Measurements from ENCODE around the gene ZNF497. TPM values are rescaled to one million over a fixed set of nuclear protein-coding genes. Genes with fewer than 3 reads are reported as not detected.

The ZNF497 gene
- total and polyA plus RNA-seq, 4 donors = 0.32 to 0.87 (median 0.79) TPM; not detected in 1

GRCh38 chr19:58361900-58362271, 665 bp downstream of the ZNF497 start:
- no peaks in the 10 kb centered on the region for H3K27me3 ChIP-seq (ENCODE audit: control insufficient read depth in 1 of 2, insufficient read depth in 2 of 2, low read length in 1 of 2)
- H3K4me3 ChIP-seq (ENCODE audit: low read length in 2 of 2) = peak overlapping the region; percentile 42 to 67
- DNase-seq = peak; percentile 75 to 85
- WGBS, 2 donors = 2 to 3% methylated on average over 28 of the region's 28 CpGs
- H3K9me3 ChIP-seq (ENCODE audit: control insufficient read depth, low read length) = no peaks in the 10 kb centered on the region
- peak overlapping the region in 1 of 2 donors; percentile 84 for H3K27ac ChIP-seq (ENCODE audit: low read depth in 1 of 2, low read length in 2 of 2)
- no peaks in the 10 kb centered on the region for H3K4me1 ChIP-seq (ENCODE audit: control insufficient read depth in 1 of 2, insufficient read depth in 2 of 2, low read length in 2 of 2)
- H3K36me3 ChIP-seq (ENCODE audit: control insufficient read depth in 1 of 2, insufficient read depth in 2 of 2, low read length in 1 of 2) = no peaks in the 10 kb centered on the region
- intact Hi-C loops (cut with DNase I) = loop anchor here (5.0 kb wide), 1 partner anchor 35 kb away; the partner anchor contains the start of gene ZSCAN22 (in 2 of the 2)
- peak; percentile 20 for ATAC-seq (ENCODE audit: low FRiP score)

GRCh38 chr19:58357481-58358145, 4.9 kb downstream of the ZNF497 start:
- Histone ChIP-seq H3K4me1 (ENCODE audit: control insufficient read depth in 1 of 2, insufficient read depth in 2 of 2, low read length in 2 of 2) (no peaks in the 10 kb centered on the region), H3K4me3 (ENCODE audit: low read length in 2 of 2) (no peak overlapping the region), H3K27me3 (ENCODE audit: control insufficient read depth in 1 of 2, insufficient read depth in 2 of 2, low read length in 1 of 2) (no peaks in the 10 kb centered on the region), H3K27ac (ENCODE audit: low read depth in 1 of 2, low read length in 2 of 2) (no peak overlapping the region), H3K36me3 (ENCODE audit: control insufficient read depth in 1 of 2, insufficient read depth in 2 of 2, low read length in 1 of 2) (no peaks in the 10 kb centered on the region), H3K9me3 (ENCODE audit: control insufficient read depth, low read length) (no peaks in the 10 kb centered on the region)
- 68 to 75% methylated on average over 19 of the region's 19 CpGs for WGBS, 2 donors
- intact Hi-C loops (cut with DNase I) = no loop called here
- ATAC-seq (ENCODE audit: low FRiP score) (no peak), DNase-seq (peak in 1 of 2 donors; percentile 15)

- no peaks in the 10 kb centered on the region for H3K9me3 ChIP-seq (ENCODE audit: control insufficient read depth, low read length)
- H3K27ac ChIP-seq (ENCODE audit: low read depth in 1 of 2, low read length in 2 of 2) = no peak overlapping the region
- WGBS, 2 donors = 16 to 27% methylated on average over 72 to 75 of the region's 75 CpGs
- no peak overlapping the region for H3K4me3 ChIP-seq (ENCODE audit: low read length in 2 of 2)
- DNase-seq (no peak), ATAC-seq (ENCODE audit: low FRiP score) (no peak)
- intact Hi-C loops (cut with DNase I) = no loop called here
- no peaks in the 10 kb centered on the region for H3K36me3 ChIP-seq (ENCODE audit: control insufficient read depth in 1 of 2, insufficient read depth in 2 of 2, low read length in 1 of 2)
- H3K4me1 ChIP-seq (ENCODE audit: control insufficient read depth in 1 of 2, insufficient read depth in 2 of 2, low read length in 2 of 2) = no peaks in the 10 kb centered on the region
- no peaks in the 10 kb centered on the region for H3K27me3 ChIP-seq (ENCODE audit: control insufficient read depth in 1 of 2, insufficient read depth in 2 of 2, low read length in 1 of 2)
Observed at GRCh38 chr19:58356766-58357480, 5.6 kb downstream of the ZNF497 start.

- intact Hi-C loops (cut with DNase I) = no loop called here
- Histone ChIP-seq H3K9me3 (ENCODE audit: control insufficient read depth, low read length) (no peaks in the 10 kb centered on the region), H3K4me1 (ENCODE audit: control insufficient read depth in 1 of 2, insufficient read depth in 2 of 2, low read length in 2 of 2) (no peaks in the 10 kb centered on the region), H3K36me3 (ENCODE audit: control insufficient read depth in 1 of 2, insufficient read depth in 2 of 2, low read length in 1 of 2) (no peaks in the 10 kb centered on the region), H3K4me3 (ENCODE audit: low read length in 2 of 2) (no peak overlapping the region), H3K27me3 (ENCODE audit: control insufficient read depth in 1 of 2, insufficient read depth in 2 of 2, low read length in 1 of 2) (no peaks in the 10 kb centered on the region), H3K27ac (ENCODE audit: low read depth in 1 of 2, low read length in 2 of 2) (no peak overlapping the region)
- ATAC-seq (ENCODE audit: low FRiP score) (peak; percentile 33), DNase-seq (no peak)
- WGBS, 2 donors = 8 to 16% methylated on average over 91 to 94 of the region's 94 CpGs
Observed at GRCh38 chr19:58355908-58356765, 6.4 kb downstream of the ZNF497 start.

GRCh38 chr19:58355215-58355796, 7.2 kb downstream of the ZNF497 start:
- no peak for DNase-seq

GRCh38 chr19:58354478-58355030, 8.0 kb downstream of the ZNF497 start:
- H3K27me3 ChIP-seq (ENCODE audit: control insufficient read depth in 1 of 2, insufficient read depth in 2 of 2, low read length in 1 of 2) = no peaks in the 10 kb centered on the region
- H3K9me3 ChIP-seq (ENCODE audit: control insufficient read depth, low read length) = no peaks in the 10 kb centered on the region
- H3K4me3 ChIP-seq (ENCODE audit: low read length in 2 of 2) = no peak overlapping the region
- no peaks in the 10 kb centered on the region for H3K36me3 ChIP-seq (ENCODE audit: control insufficient read depth in 1 of 2, insufficient read depth in 2 of 2, low read length in 1 of 2)
- no peaks in the 10 kb centered on the region for H3K4me1 ChIP-seq (ENCODE audit: control insufficient read depth in 1 of 2, insufficient read depth in 2 of 2, low read length in 2 of 2)
- DNase-seq (peak; percentile 9 to 37), ATAC-seq (ENCODE audit: low FRiP score) (no peak)
- H3K27ac ChIP-seq (ENCODE audit: low read depth in 1 of 2, low read length in 2 of 2) = no peak overlapping the region
- intact Hi-C loops (cut with DNase I) = no loop called here
- WGBS, 2 donors = 83 to 85% methylated on average over 5 to 6 of the region's 6 CpGs

More at GRCh38 chr19:58355215-58355796, 7.2 kb downstream of the ZNF497 start:
- Histone ChIP-seq H3K27ac (ENCODE audit: low read depth in 1 of 2, low read length in 2 of 2) (no peak overlapping the region), H3K27me3 (ENCODE audit: control insufficient read depth in 1 of 2, insufficient read depth in 2 of 2, low read length in 1 of 2) (no peaks in the 10 kb centered on the region), H3K4me1 (ENCODE audit: control insufficient read depth in 1 of 2, insufficient read depth in 2 of 2, low read length in 2 of 2) (no peaks in the 10 kb centered on the region), H3K4me3 (ENCODE audit: low read length in 2 of 2) (no peak overlapping the region), H3K36me3 (ENCODE audit: control insufficient read depth in 1 of 2, insufficient read depth in 2 of 2, low read length in 1 of 2) (no peaks in the 10 kb centered on the region), H3K9me3 (ENCODE audit: control insufficient read depth, low read length) (no peaks in the 10 kb centered on the region)
- intact Hi-C loops (cut with DNase I) = no loop called here
- ATAC-seq (ENCODE audit: low FRiP score) = no peak
- WGBS, 2 donors = 94 to 96% methylated on average over 10 of the region's 10 CpGs

GRCh38 chr19:58353717-58354477, 8.7 kb downstream of the ZNF497 start:
- H3K36me3 ChIP-seq (ENCODE audit: control insufficient read depth in 1 of 2, insufficient read depth in 2 of 2, low read length in 1 of 2) = no peaks in the 10 kb centered on the region
- ATAC-seq (ENCODE audit: low FRiP score) (no peak), DNase-seq (peak; percentile 38 to 57)
- H3K9me3 ChIP-seq (ENCODE audit: control insufficient read depth, low read length) = no peaks in the 10 kb centered on the region
- no peak overlapping the region for H3K27ac ChIP-seq (ENCODE audit: low read depth in 1 of 2, low read length in 2 of 2)
- no peaks in the 10 kb centered on the region for H3K4me1 ChIP-seq (ENCODE audit: control insufficient read depth in 1 of 2, insufficient read depth in 2 of 2, low read length in 2 of 2)
- intact Hi-C loops (cut with DNase I) = no loop called here
- no peak overlapping the region for H3K4me3 ChIP-seq (ENCODE audit: low read length in 2 of 2)
- no peaks in the 10 kb centered on the region for H3K27me3 ChIP-seq (ENCODE audit: control insufficient read depth in 1 of 2, insufficient read depth in 2 of 2, low read length in 1 of 2)
- 90 to 92% methylated on average over 15 of the region's 15 CpGs for WGBS, 2 donors
